RKO (cell line): ENCODE measurements around the gene MTTP.

Source experiments
- DNase-seq: peaks from one replicate; pipeline ENCODE4 v3.0.0-alpha.2; 2016; ENCODE audit warnings: low spot score

MTTP gene

GRCh38 chr4:99642725-99643489 lies 68.3 kb downstream of the MTTP start:
- no peak for DNase-seq

- no peak for DNase-seq
These were observed 69.8 kb downstream of the MTTP start for GRCh38 chr4:99644453-99644852.

- no peak for DNase-seq
These were observed 70.4 kb downstream of the MTTP start for GRCh38 chr4:99645036-99645435.

- no peak for DNase-seq
These were observed 71.0 kb downstream of the MTTP start for GRCh38 chr4:99645638-99646037.

- no peak for DNase-seq
These were observed 72.4 kb downstream of the MTTP start for GRCh38 chr4:99647071-99647470.

DNA sequence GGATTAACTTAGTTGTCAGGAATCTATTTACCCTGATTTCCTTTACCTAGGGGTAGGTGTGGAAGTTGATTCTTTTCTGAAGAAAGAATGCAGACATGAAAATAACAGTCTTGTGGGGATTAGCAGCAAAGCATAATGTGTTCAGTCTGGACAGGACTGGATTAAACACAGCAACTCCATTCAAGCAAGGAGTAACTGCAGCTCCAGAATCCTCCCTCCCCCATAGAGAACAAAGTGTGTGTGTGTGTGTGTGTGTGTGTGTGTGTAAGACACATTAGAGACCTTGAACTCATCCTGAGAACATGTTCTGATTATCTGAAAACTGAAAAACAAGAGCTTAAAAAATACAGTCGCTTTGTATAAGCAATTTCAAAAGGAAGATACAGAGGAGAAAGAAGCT lies 73.7 kb downstream of the MTTP start:
- DNase-seq = no peak

DNA sequence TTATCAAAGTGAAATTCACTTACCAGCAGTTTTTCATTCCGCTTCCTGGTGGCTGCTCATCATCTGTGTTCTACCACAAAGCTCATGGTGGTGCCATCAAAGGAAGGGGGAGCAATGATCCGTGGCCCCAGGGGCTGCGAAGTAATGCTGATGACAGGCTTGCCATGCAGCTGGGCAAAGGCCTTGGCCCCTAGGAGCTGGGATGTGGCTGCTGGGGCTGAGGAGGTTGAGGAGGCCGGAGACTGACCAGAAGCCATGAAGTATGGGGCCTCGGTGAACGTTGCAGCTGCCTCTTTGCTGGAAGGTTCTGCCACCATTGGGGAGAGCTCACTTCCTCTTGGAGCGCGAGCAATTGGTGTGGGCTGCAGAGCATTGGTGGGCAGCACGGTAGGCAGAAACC lies 74.6 kb downstream of the MTTP start:
- DNase-seq = no peak

GRCh38 chr4:99649778-99650177 lies 75.2 kb downstream of the MTTP start:
- no peak for DNase-seq

GRCh38 chr4:99651016-99651769 lies 76.6 kb downstream of the MTTP start:
- DNase-seq = no peak

- DNase-seq = no peak
These were observed 77.3 kb downstream of the MTTP start for GRCh38 chr4:99651811-99652485.

DNA sequence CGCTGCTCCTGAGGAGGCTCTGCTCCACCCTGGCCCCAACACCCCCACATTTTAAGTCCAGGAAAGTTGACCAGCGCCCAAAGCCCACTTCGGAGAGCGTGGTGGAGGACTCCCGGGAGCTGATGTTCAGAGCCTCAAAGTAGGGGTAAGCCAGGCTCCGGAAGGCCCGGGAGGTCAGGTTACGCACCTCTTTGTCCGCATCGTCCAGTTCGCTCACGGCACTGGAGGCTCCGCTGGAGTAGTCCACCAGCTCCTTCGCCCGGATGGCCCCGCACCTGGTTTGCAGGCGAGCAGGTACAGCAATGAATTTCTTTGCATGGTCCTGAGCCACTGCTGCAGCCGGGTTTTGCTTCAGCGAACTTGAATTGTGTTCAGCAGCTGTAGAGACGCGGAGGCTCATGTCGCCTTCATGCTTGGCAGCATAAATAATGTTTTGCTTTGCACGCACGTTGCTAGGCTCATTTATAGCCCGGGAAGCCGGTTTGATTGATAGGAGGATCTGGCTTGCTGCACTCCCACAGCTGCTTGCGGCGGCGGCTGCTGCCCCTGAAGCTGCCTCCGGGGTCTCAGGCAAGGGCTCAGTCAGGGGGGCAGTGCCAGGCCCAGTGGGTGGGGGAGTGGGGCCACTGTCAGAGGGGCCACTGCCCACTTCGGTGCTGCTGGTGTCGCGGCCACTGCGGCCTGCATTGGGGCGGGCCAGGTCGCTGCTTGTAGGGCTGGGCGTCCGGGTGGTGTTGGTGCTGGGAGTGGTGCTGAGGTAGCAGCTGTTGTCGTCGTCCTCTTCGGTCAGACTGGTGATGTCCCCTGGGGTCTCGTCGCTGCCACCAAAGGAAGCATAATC lies 78.2 kb downstream of the MTTP start:
- no peak for DNase-seq

GRCh38 chr4:99653916-99654315 lies 79.3 kb downstream of the MTTP start:
- DNase-seq = no peak

DNA sequence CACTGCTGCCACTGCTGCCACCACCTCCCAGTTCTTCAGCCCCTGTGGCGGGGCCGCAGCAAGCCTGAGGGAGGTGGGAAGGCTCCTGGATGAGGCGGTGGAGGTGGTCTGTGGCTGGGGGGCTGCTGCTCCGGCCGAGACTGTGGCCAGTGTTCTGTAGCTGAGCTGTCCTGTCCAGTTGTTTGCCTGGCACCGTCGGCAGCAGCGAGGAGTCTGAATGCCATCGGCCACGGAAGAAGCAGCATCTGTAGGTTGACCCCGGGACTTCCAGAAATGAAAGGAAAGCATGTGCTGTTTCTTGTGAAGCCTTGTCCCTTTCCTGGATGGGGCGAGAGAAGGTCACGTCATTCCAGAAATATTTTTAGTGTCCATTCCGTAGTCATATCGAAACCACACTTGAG lies 79.7 kb downstream of the MTTP start:
- no peak for DNase-seq

DNA sequence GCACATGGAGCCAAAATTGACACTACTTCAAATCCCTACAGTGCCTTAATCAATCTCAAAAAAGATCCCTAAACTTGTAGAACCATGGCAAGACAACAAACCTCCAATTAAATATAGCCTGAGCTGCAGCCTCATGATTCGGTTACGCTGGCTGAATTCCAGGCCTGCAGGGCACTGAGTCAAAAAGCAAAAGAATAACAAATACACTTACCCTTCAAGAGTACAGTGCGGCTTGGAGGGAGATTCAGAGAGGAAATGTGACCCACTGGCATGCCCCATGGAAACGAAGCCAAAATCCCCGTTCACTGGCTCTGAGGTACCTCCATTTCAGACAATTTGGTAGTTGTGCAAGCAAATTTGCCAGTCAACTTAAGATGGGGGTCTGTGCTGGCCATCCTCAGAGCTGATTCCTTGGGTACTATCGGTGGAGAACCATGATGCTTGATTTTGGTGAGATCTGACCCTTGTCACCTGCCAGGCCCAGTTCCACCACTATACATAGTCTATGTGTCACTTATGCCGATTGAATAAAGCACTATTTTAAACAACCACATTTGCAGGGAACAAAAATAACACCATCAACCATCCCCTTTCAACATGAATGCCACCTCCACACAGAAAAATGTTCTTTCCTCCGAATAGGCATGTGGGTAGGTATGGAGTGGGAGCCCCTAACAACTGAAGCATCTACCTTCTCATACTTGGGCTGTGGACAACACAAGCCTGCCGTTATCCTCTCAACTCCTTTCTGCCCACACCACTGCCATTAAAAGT lies 80.9 kb downstream of the MTTP start:
- DNase-seq = no peak

- no peak for DNase-seq
These were observed 83.2 kb downstream of the MTTP start, which contains the start of gene C4orf54 for GRCh38 chr4:99657798-99658197. Gene C4orf54 (minus strand): TSS chr4:99657828. CDS start chr4:99654648, 3,180 bp downstream.

DNA sequence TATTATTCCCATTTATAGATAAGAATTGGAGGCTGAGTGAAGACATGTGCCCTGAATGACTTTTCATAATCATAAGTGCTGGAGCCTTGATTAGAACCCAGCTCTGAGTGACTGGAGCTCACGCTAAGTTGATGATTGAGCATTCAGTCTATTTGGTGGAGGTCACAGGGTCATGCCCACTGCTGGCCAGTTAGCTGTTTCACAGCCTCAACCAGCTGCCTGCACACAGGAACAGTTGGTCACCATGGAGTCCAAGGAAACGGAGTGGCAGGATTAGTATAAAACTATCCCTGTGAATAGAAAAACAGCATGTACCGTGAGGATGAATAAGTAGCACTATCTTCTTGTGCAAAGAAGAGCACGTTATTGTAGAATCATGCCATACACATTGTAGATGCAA lies 84.0 kb downstream of the MTTP start:
- no peak for DNase-seq

DNA sequence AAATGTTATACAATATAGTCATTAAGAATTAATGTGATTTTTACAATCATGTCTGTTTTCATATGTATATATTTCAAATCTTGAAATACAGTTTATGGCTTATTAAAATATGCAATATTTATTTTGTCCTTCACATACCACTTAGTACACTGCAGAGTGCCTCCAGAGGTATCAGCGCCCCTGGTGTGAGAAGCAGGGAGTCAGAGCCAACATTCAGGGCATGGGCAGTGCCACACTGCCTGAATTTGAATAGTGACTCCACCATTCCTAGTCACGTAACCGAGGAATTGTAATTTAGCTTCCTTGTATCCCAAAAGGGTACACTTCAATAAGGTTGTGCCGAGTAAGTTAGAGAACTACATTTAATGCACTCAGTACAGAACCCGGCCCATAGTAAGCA lies 87.3 kb downstream of the MTTP start:
- no peak for DNase-seq

- DNase-seq = no peak
These were observed 90.1 kb downstream of the MTTP start for GRCh38 chr4:99664716-99665115.

- DNase-seq = no peak
These were observed 91.4 kb downstream of the MTTP start for GRCh38 chr4:99665983-99666382.

GRCh38 chr4:99668472-99668871 lies 93.8 kb downstream of the MTTP start:
- no peak for DNase-seq

- no peak for DNase-seq
These were observed 94.5 kb downstream of the MTTP start for GRCh38 chr4:99669084-99669483.
